B cell (primary cell): ENCODE results near the gene ULK4. TPM values are rescaled to one million over a fixed set of nuclear protein-coding genes. Genes with fewer than 3 reads are reported as not detected.

ENCODE experiments used
- ATAC-seq: fragments of 200-7000 bp; cut with Tn5 transposase; one replicate; pipeline ENCODE4 v1.10.0; 2021; ENCODE audit warnings: low read depth, mild to moderate bottlenecking, moderate number of reproducible peaks, moderate library complexity
- CTCF ChIA-PET: fragments of 350-600 bp; sonication (Branson Sonifier 250); formaldehyde crosslinking; loops from one replicate; lab custom pipeline; 2021; ENCODE audit warnings: antibody characterized with exemption, inconsistent platforms; lab: Charles Lee
- POLR2A ChIA-PET: fragments of 350-600 bp; sonication (Branson Sonifier 250); formaldehyde crosslinking; loops from one replicate; lab custom pipeline; 2021; ENCODE audit warnings: antibody characterized with exemption; lab: Charles Lee
- DNase-seq: peaks from one replicate; pipeline ENCODE4 v3.0.0; 2013
- H2AFZ ChIP-seq: 2 replicates; pipeline ENCODE4 v1.6.1; 2012; ENCODE audit warnings: mild to moderate bottlenecking, low read depth, low read length; ENCODE audit not compliant: insufficient read depth, poor library complexity, severe bottlenecking
- H3K27ac ChIP-seq, 2 donors: 1 replicate in 1 of 2; 2 replicates in 1 of 2; pipeline ENCODE4 v1.5.1; 2012 to 2013; ENCODE audit warnings: low read length in 2 of 2, mild to moderate bottlenecking in 2 of 2, moderate library complexity in 1 of 2
- H3K27me3 ChIP-seq, 4 experiments: fragments of 200-600 bp in 1 of 4; sonication (generic) in 1 of 4; replicated peaks in 1 of 4; 1 replicate in 2 of 4; 2 replicates in 2 of 4; pipeline versions ENCODE4 v1.6.1 to v1.7.0; 2013 to 2016; ENCODE audit warnings: low read length in 3 of 4, mild to moderate bottlenecking in 2 of 4, mixed read lengths in 1 of 4, moderate library complexity in 1 of 4; ENCODE audit not compliant: insufficient read depth in 4 of 4, control insufficient read depth in 3 of 4; ENCODE audit errors: control extremely low read depth in 1 of 4
- H3K36me3 ChIP-seq, 2 experiments: replicated peaks in 1 of 2; 1 replicate in 1 of 2; 2 replicates in 1 of 2; pipeline versions ENCODE4 v1.6.1 to v1.7.1; 2013; ENCODE audit warnings: low read length in 1 of 2; ENCODE audit not compliant: insufficient read depth in 2 of 2, control insufficient read depth in 1 of 2; ENCODE audit errors: control extremely low read depth in 1 of 2, extremely low read depth in 1 of 2
- H3K4me1 ChIP-seq, 2 donors: fragments of 200-600 bp in 1 of 2; sonication (generic) in 1 of 2; 1 replicate in 1 of 2; 2 replicates in 1 of 2; pipeline versions ENCODE4 v1.5.1 to v1.6.1; 2013 to 2017; ENCODE audit warnings: low read length in 2 of 2; ENCODE audit not compliant: control insufficient read depth in 2 of 2, insufficient read depth in 2 of 2
- H3K4me2 ChIP-seq: replicated peaks from 2 replicates; pipeline ENCODE3; 2012; ENCODE audit warnings: mild to moderate bottlenecking, low read depth, low read length; ENCODE audit not compliant: poor library complexity, severe bottlenecking
- H3K4me3 ChIP-seq, 5 experiments: fragments of 200-600 bp in 1 of 5; sonication (generic) in 1 of 5; 1 replicate in 3 of 5; 2 replicates in 2 of 5; pipeline versions ENCODE4 v1.5.1 to v1.7.0; 2011 to 2016; ENCODE audit warnings: low read length in 4 of 5, mild to moderate bottlenecking in 4 of 5, low read depth in 2 of 5, control low read depth in 1 of 5, moderate library complexity in 1 of 5; ENCODE audit not compliant: insufficient read depth in 1 of 5; ENCODE audit errors: control extremely low read depth in 1 of 5, extremely low read depth in 1 of 5
- H3K79me2 ChIP-seq: fragments of 200-600 bp; sonication (generic); one replicate; pipeline ENCODE4 v1.6.0; 2016; ENCODE audit warnings: low read length; ENCODE audit not compliant: control insufficient read depth, insufficient read depth
- H3K9ac ChIP-seq: fragments of 200-600 bp; sonication (generic); 2 replicates; pipeline ENCODE4 v1.6.1; 2017; ENCODE audit warnings: mild to moderate bottlenecking, low read length, moderate library complexity
- H3K9me3 ChIP-seq, 3 donors: one replicate each; pipeline versions ENCODE4 v1.6.1 to v1.7.1; 2013; ENCODE audit warnings: low read length in 2 of 3; ENCODE audit not compliant: control insufficient read depth in 2 of 3, insufficient read depth in 1 of 3; ENCODE audit errors: control extremely low read depth in 1 of 3
- H4K20me1 ChIP-seq: 2 replicates; pipeline ENCODE4 v1.6.0; 2012; ENCODE audit warnings: mild to moderate bottlenecking, low read length; ENCODE audit not compliant: insufficient read depth, control insufficient read depth, poor library complexity, severe bottlenecking
- H3K27ac Mint-ChIP-seq: one replicate; pipeline ENCODE4 v1.8.0; 2021; ENCODE audit warnings: mixed read lengths
- H3K27me3 Mint-ChIP-seq: one replicate; pipeline ENCODE4 v1.8.0; 2021; ENCODE audit warnings: mixed read lengths
- H3K4me1 Mint-ChIP-seq: one replicate; pipeline ENCODE4 v1.8.0; 2021; ENCODE audit warnings: mixed read lengths
- H3K4me3 Mint-ChIP-seq: one replicate; pipeline ENCODE4 v1.8.0; 2021; ENCODE audit warnings: mixed read lengths
- H3K9me3 Mint-ChIP-seq: one replicate; pipeline ENCODE4 v1.8.0; 2022; ENCODE audit warnings: mixed read lengths; ENCODE audit not compliant: insufficient read depth
- CTCF ChIP-seq: fragments of 200-600 bp; IDR thresholded peaks from one replicate; pipeline ENCODE4 v1.8.0; 2022; ENCODE audit warnings: antibody characterized with exemption, mild to moderate bottlenecking
- EZH2 ChIP-seq: IDR thresholded peaks from 2 replicates; pipeline ENCODE4 v1.6.1; 2012; ENCODE audit warnings: borderline replicate concordance, low read depth, mild to moderate bottlenecking, moderate library complexity, low read length; ENCODE audit not compliant: insufficient read depth, poor library complexity, severe bottlenecking
- WGBS: methylation state at CpG from one replicate; pipeline ENCODE4 v1.1.5; 2013; ENCODE audit warnings: missing lambda C conversion rate; ENCODE audit not compliant: insufficient coverage; 5-methylcytosine and 5-hydroxymethylcytosine counted together
- intact Hi-C: fragments of 100-400 bp; cut with micrococcal nuclease; formaldehyde crosslinking; loops from one replicate; pipeline ENCODE4 v1.10.0; 2022
- polyA plus RNA-seq: library from polyadenylated mRNA; depleted of rRNA; stranded (reverse); fragments of >200 nt; gene quantifications from 2 replicates; pipeline ENCODE4 v1.2.3, GENCODE V29; 2012
- total RNA-seq, 2 donors: library from RNA; stranded (reverse); fragments of 120-200 nt in 1 of 2; gene quantifications; 1 replicate in 1 of 2; 2 replicates in 1 of 2; pipeline versions ENCODE4 v1.2.3 to v1.2.4, GENCODE V29; 2013 to 2022

The ULK4 gene
- total and polyA plus RNA-seq, 2 donors (not counting 1 experiment from before 2014, with no cell fraction given), result 5.2 to 33.7 TPM

GRCh38 chr3:41241800-41242571, 719.9 kb downstream of the ULK4 start:
- POLR2A ChIA-PET, result no interaction called here
- H3K4me3 Mint-ChIP-seq, result no peak overlapping the region

More at GRCh38 chr3:41241800-41242571, 719.9 kb downstream of the ULK4 start:
- intact Hi-C loops, result loop anchor here (5.0 kb wide), 1 partner anchor 40 kb away; no protein-coding TSS in a partner anchor
- TF ChIP-seq CTCF, result no peak
- no peak for TF ChIP-seq EZH2
- Mint-ChIP-seq H3K27me3 (no peaks in the 10 kb centered on the region), H3K4me1 (no peaks in the 10 kb centered on the region), H3K9me3 (no peaks in the 10 kb centered on the region), H3K27ac (peak overlapping the region; percentile 7)
- H3K4me3 ChIP-seq, result no peak overlapping the region
- no peaks in the 10 kb centered on the region for H3K9me3 ChIP-seq
- 100% methylated on average over 2 of the region's 7 CpGs for WGBS
- CTCF ChIA-PET, result no interaction called here
- peaks cover 0 to 51% of the 10 kb centered on the region in 2 experiments for H3K36me3 ChIP-seq
- H3K27me3 ChIP-seq, result no peaks in the 10 kb centered on the region
- no peak overlapping the region for H2AFZ ChIP-seq
- H3K9ac ChIP-seq, result no peak overlapping the region
- H3K79me2 ChIP-seq, result no peaks in the 10 kb centered on the region
- no peaks in the 10 kb centered on the region for H3K4me1 ChIP-seq
- no peaks in the 10 kb centered on the region for H4K20me1 ChIP-seq
- no peak overlapping the region for H3K4me2 ChIP-seq
- DNase-seq (no peak), ATAC-seq (no peak)
- H3K27ac ChIP-seq, result no peak overlapping the region
